HFF-Myc (cell line): ENCODE data around the gene MYLK.

ENCODE experiments used
- DNase-seq: peaks from one replicate; pipeline ENCODE4 v3.0.0-alpha.2; 2011; ENCODE audit warnings: low read depth; ENCODE audit errors: extremely low read depth
- H3K4me3 ChIP-seq: replicated peaks from 2 replicates; pipeline ENCODE4 v1.5.1; 2011; ENCODE audit warnings: low read depth, mild to moderate bottlenecking, control low read depth, low read length
- TF ChIP-seq, protein P1 (sequence below): IDR thresholded peaks from 2 replicates; pipeline ENCODE4 v1.5.1; 2012; ENCODE audit warnings: mild to moderate bottlenecking, low read depth, low read length, control low read depth; ENCODE audit errors: missing control alignments

MYLK gene

DNA sequence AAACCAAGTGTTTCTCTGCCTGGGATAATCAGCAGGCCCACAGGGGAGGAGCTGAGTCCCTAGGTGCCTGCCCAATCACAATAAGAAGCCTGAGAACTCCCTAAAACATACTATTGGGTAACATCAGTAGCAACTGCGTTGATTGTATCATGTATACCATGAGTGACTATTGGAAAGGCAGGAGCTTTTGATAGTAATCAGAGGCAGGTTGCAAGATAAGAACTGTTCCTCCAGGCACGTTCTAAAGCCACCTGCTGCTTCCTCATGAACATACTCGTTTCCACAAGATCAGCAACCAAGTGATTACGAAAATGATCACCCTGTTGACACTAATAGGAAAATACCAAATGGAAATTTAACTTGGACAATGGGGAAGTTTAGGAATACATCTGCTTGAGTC is 6.7 kb downstream of the MYLK start:
- TF ChIP-seq, protein P1, sequence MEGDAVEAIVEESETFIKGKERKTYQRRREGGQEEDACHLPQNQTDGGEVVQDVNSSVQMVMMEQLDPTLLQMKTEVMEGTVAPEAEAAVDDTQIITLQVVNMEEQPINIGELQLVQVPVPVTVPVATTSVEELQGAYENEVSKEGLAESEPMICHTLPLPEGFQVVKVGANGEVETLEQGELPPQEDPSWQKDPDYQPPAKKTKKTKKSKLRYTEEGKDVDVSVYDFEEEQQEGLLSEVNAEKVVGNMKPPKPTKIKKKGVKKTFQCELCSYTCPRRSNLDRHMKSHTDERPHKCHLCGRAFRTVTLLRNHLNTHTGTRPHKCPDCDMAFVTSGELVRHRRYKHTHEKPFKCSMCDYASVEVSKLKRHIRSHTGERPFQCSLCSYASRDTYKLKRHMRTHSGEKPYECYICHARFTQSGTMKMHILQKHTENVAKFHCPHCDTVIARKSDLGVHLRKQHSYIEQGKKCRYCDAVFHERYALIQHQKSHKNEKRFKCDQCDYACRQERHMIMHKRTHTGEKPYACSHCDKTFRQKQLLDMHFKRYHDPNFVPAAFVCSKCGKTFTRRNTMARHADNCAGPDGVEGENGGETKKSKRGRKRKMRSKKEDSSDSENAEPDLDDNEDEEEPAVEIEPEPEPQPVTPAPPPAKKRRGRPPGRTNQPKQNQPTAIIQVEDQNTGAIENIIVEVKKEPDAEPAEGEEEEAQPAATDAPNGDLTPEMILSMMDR = no peak
- H3K4me3 ChIP-seq = no peak overlapping the region
- DNase-seq = no peak

DNA sequence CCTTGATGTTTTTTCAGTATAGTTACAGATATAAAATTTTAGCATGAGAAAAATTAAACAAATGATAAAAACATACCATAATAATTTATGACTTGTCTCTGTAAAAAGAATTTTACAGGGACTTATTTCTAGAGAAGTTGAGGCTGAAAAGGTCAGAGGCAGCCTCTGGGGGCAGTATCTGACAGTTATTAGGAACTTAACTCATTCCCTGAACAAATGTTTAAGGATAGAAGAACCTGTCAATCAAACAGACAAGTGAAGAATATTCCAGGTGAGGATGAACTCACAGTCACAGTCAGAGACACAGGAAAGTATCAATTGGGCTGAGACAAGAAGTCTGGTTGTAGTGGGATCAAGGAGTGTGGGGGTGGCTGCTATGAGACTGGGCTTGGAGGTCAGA is 7.3 kb downstream of the MYLK start:
- TF ChIP-seq, protein P1 = peak; percentile 21
- DNase-seq = no peak
- no peak overlapping the region for H3K4me3 ChIP-seq

DNA sequence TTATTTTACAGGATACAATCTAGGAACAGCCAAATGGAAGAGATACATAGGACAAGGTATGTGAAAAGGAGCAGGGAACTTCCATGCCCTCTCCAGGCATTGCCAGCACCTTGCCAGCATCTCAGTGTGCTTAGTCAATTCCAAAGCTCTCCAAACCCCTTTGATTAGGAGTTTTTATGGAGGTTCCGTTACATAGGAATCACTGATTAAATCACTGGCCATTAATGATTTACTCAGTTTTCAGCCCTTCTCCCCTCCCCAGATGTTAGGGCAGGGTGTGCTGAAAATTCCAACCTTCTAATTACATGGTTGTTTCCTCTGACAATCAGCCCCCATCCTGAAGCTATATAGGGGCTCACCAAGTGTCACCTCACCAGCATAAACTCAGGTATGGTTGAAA is 11.5 kb downstream of the MYLK start:
- DNase-seq = no peak
- TF ChIP-seq, protein P1 = no peak
- no peak overlapping the region for H3K4me3 ChIP-seq

DNA sequence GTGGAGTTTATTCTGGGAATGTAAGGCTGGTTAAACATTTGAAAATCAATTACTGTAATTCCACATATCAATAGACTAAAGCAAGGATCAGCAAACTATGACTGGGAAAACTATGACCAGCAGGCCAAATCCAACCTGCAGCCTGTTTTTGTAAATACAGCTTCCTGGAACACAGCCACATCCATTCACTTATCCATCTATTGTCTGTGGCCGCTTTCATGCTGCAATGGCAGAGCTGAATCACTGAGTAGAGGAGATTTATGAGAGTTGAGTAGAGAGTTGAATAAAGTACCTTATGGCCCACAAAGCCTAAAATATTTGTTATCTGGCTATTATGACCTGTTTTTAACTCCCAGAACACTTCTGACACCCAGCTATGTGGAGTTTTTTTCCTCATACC is 12.2 kb downstream of the MYLK start:
- DNase-seq = no peak
- TF ChIP-seq, protein P1 = no peak
- H3K4me3 ChIP-seq = no peak overlapping the region

DNA sequence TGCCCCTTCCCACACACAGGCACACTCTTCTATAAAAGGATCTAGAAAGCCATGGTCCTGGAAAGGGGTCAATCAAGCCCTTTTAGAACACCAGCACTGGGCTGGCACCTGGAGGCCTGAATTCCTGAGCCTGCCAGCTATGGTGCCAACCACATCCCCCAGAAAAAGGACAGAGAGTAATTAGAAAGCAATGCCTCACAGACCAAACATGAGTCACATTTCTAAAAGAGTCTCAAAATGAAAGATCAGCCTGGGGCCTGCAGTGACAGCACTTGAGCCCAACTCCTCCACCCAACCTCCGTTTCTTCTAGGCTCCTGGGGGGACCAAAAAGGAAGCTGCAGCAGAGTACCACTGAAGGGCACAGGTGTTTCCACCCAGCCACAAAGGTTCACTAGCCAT is 14.1 kb downstream of the MYLK start:
- DNase-seq = no peak
- no peak overlapping the region for H3K4me3 ChIP-seq
- TF ChIP-seq, protein P1 = no peak

DNA sequence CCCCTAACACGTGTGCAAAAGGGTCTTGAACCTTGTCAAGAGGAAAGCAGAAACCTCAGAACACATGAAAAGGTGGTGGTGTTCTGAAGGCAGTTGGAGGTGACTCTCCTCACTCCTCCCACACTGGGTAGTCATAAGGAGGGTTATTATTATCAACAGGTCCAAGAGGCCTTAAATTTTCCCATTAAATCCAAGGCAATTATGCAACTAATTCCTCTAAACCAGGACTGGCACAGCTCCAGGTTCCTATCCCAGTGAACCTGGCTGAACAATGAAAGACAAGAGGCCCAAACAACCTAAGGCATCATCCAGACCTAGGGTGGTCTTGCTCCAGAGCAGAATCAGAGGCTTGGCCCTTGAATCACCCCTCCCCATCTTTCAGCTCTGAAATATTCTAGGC is 15.0 kb downstream of the MYLK start:
- no peak overlapping the region for H3K4me3 ChIP-seq
- no peak for DNase-seq
- TF ChIP-seq, protein P1 = no peak

DNA sequence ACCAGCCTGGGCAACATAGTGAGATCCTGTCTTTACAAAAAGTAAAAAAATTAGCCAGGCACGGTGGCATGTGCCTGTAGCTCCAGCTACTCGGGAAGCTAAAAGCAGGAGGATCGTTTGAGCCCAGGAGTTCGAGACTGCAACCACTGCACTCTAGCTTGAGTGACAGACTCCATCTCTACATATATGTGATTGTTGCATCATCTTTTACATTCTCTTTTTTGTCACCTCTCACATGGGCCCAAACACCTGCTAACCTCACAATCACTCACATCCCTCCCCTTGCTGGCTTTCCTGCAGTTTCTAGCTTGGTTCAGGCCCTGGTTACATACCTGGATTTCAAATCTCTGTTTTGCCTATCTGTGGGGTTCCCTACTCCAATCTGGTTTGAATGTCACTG is 19.4 kb downstream of the MYLK start:
- no peak for DNase-seq
- TF ChIP-seq, protein P1 = no peak
- no peak overlapping the region for H3K4me3 ChIP-seq
